Stromal cell of bone marrow (primary cell): ENCODE results near the gene GALNT14.

ENCODE experiments used
- DNase-seq: peaks from one replicate; pipeline ENCODE4 v3.0.0-alpha.2; 2012; ENCODE audit warnings: low read depth

GALNT14 gene

GRCh38 chr2:31055938-31056337 lies 82.3 kb downstream of the GALNT14 start:
- no peak for DNase-seq

GRCh38 chr2:31054842-31055388 lies 83.3 kb downstream of the GALNT14 start:
- DNase-seq, result no peak

GRCh38 chr2:31053929-31054782 lies 84.1 kb downstream of the GALNT14 start:
- no peak for DNase-seq

GRCh38 chr2:31052284-31052683 lies 86.0 kb downstream of the GALNT14 start:
- DNase-seq, result no peak

GRCh38 chr2:31051258-31052140 lies 86.7 kb downstream of the GALNT14 start:
- DNase-seq, result no peak

GRCh38 chr2:31049916-31050588 lies 88.2 kb downstream of the GALNT14 start:
- DNase-seq, result no peak

GRCh38 chr2:31049264-31049663 lies 89.0 kb downstream of the GALNT14 start:
- no peak for DNase-seq

- no peak for DNase-seq
Observed at GRCh38 chr2:31047599-31047998, 90.6 kb downstream of the GALNT14 start.

GRCh38 chr2:31038385-31038784 lies 99.9 kb downstream of the GALNT14 start:
- no peak for DNase-seq

GRCh38 chr2:31037058-31037457 lies 101.2 kb downstream of the GALNT14 start:
- DNase-seq, result no peak

GRCh38 chr2:31033032-31033431 lies 105.2 kb downstream of the GALNT14 start:
- DNase-seq, result no peak

GRCh38 chr2:31032475-31032874 lies 105.8 kb downstream of the GALNT14 start:
- DNase-seq, result no peak

GRCh38 chr2:31031132-31031706 lies 107.0 kb downstream of the GALNT14 start:
- DNase-seq, result no peak

- no peak for DNase-seq
Observed at GRCh38 chr2:31028417-31028816, 109.8 kb downstream of the GALNT14 start.

- no peak for DNase-seq
Observed at GRCh38 chr2:31027549-31027948, 110.7 kb downstream of the GALNT14 start.

GRCh38 chr2:31023541-31023940 lies 114.7 kb downstream of the GALNT14 start:
- DNase-seq, result no peak

GRCh38 chr2:31020713-31021112 lies 117.5 kb downstream of the GALNT14 start:
- no peak for DNase-seq

- no peak for DNase-seq
Observed at GRCh38 chr2:31018280-31018679, 120.0 kb downstream of the GALNT14 start.

- no peak for DNase-seq
Observed at GRCh38 chr2:31016648-31017047, 121.6 kb downstream of the GALNT14 start.

- no peak for DNase-seq
Observed at GRCh38 chr2:31014516-31014915, 123.7 kb downstream of the GALNT14 start.

GRCh38 chr2:31013301-31013700 lies 124.9 kb downstream of the GALNT14 start:
- DNase-seq, result no peak

- no peak for DNase-seq
Observed at GRCh38 chr2:31012406-31012805, 125.8 kb downstream of the GALNT14 start.
